Activated CD4-positive, alpha-beta T cell treated with anti-CD3 and anti-CD28 coated beads for 36 hours (primary cell): ENCODE measurements around the gene HAGHL. TPM values are rescaled to one million over a fixed set of nuclear protein-coding genes. Genes with fewer than 3 reads are reported as not detected.
A peak's percentile ranks its signal among the peaks of the same experiment; 100 is the strongest.

Experiments
- ATAC-seq: fragments of 200-7000 bp; cut with Tn5 transposase; one replicate; pipeline ENCODE4 v1.10.0; 2021; ENCODE audit warnings: mild to moderate bottlenecking, moderate library complexity
- CTCF ChIA-PET: fragments of 350-600 bp; sonication (Branson Sonifier 250); formaldehyde crosslinking; loops from one replicate; lab custom pipeline; 2021; ENCODE audit warnings: antibody characterized with exemption; lab: Charles Lee
- POLR2A ChIA-PET: fragments of 350-600 bp; sonication (Branson Sonifier 250); formaldehyde crosslinking; loops from one replicate; lab custom pipeline; 2021; ENCODE audit warnings: antibody characterized with exemption, inconsistent platforms; lab: Charles Lee
- DNase-seq: peaks from one replicate; pipeline ENCODE4 v3.0.0-alpha.2; 2020
- H3K27ac Mint-ChIP-seq: one replicate; pipeline ENCODE4 v1.8.0; 2021; ENCODE audit warnings: mixed read lengths
- H3K27me3 Mint-ChIP-seq: one replicate; pipeline ENCODE4 v1.8.0; 2021; ENCODE audit warnings: mixed read lengths
- H3K36me3 Mint-ChIP-seq: one replicate; pipeline ENCODE4 v1.8.0; 2021; ENCODE audit warnings: low read depth, mixed read lengths
- H3K4me1 Mint-ChIP-seq: one replicate; pipeline ENCODE4 v1.8.0; 2021; ENCODE audit warnings: mixed read lengths
- H3K4me3 Mint-ChIP-seq: one replicate; pipeline ENCODE4 v1.8.0; 2021; ENCODE audit warnings: mild to moderate bottlenecking, moderate library complexity, mixed read lengths
- H3K9me3 Mint-ChIP-seq: one replicate; pipeline ENCODE4 v1.8.0; 2021; ENCODE audit warnings: low read depth, mixed read lengths
- intact Hi-C, 2 experiments: fragments of 100-400 bp; cut with DNase I in 1 of 2; cut with micrococcal nuclease in 1 of 2; formaldehyde crosslinking; loops; one replicate each; pipeline versions ENCODE4 v1.14.2 to v1.15.1; 2022 to 2024; cut with DNase I, micrococcal nuclease
- total RNA-seq, 2 experiments: library from RNA; stranded (reverse); gene quantifications; one replicate each; pipeline ENCODE4 v1.2.3, GENCODE V29; 2021

Gene HAGHL, protein sequence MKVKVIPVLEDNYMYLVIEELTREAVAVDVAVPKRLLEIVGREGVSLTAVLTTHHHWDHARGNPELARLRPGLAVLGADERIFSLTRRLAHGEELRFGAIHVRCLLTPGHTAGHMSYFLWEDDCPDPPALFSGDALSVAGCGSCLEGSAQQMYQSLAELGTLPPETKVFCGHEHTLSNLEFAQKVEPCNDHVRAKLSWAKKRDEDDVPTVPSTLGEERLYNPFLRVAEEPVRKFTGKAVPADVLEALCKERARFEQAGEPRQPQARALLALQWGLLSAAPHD
- 10 to 100 TPM; 10.0 to 11.7 TPM for total RNA-seq

DNA sequence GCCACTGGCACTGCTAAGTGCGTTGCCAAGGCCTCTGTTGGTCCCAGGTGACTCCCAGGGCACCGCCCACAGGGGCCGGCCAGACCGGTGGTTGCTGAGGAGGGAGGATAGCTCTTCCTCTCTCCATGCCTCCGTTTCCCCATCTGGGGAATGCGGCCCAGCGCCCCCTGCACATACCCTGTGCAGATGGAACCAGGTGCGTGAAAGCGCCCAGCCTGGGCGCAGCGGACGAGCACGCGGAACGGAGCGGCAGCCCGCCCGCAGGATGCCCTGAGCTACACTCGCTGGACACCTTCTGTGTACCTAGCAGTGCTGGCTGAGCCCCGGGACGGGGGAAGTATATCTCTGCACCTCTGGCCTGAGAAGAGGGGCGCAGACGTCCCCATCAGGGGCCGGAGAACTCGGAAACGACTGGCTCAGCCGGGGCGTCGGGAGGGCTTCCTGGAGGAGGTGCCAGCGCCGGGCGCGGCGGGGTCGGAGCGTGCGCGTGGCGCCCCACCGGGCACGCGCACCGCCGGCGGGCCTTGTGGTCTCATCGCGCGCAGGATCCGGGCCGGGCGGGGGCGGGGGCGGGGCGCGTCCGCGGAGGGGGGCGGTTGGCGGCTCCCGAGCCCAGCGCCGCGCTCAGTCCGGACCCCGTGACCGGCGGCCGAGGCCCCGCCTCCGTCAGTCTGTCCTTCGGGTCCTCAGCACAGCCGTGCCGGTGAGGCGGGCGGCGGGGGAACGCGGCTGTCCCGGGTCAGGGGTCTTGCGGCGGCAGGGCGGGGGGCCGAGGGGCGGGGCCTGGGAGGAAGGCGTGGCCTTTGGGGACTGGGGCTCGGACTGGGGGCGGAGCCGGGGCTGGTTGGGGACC lies at the start of gene HAGHL, which contains the start of gene CCDC78:
HAGHL (plus strand) TSS at position 669 of the 853 bp plus-strand sequence. CDS start 404 bp downstream, outside the sequence.
CCDC78 (minus strand) TSS at position 6 of the 853 bp plus-strand sequence. CDS start 76 bp downstream, outside the sequence.
- Mint-ChIP-seq H3K27me3 (no peaks in the 10 kb centered on the region), H3K4me1 (peaks cover 6% of the 10 kb centered on the region), H3K4me3 (peak within 1 kb of the TSS; percentile 61), H3K36me3 (no peaks in the 10 kb centered on the region), H3K9me3 (no peaks in the 10 kb centered on the region), H3K27ac (no peak within 1 kb of the TSS)
- DNase-seq (peak; percentile 74), ATAC-seq (peak; percentile 31)
- intact Hi-C loops, result loop anchor here in 1 of 2 experiments (1.0 kb wide), 1 partner anchor 11 kb away; the partner anchor contains the start of gene METRN
- ChIA-PET POLR2A (interaction anchor here (1.3 kb wide), 1 partner anchor 11 kb away, joined by 4 read pairs; no protein-coding TSS in a partner anchor), CTCF (interaction anchor here (0.5 to 1.5 kb wide), 2 partner anchors 14 to 381 kb away, joined by 3 to 5 read pairs; no protein-coding TSS in a partner anchor)

DNA sequence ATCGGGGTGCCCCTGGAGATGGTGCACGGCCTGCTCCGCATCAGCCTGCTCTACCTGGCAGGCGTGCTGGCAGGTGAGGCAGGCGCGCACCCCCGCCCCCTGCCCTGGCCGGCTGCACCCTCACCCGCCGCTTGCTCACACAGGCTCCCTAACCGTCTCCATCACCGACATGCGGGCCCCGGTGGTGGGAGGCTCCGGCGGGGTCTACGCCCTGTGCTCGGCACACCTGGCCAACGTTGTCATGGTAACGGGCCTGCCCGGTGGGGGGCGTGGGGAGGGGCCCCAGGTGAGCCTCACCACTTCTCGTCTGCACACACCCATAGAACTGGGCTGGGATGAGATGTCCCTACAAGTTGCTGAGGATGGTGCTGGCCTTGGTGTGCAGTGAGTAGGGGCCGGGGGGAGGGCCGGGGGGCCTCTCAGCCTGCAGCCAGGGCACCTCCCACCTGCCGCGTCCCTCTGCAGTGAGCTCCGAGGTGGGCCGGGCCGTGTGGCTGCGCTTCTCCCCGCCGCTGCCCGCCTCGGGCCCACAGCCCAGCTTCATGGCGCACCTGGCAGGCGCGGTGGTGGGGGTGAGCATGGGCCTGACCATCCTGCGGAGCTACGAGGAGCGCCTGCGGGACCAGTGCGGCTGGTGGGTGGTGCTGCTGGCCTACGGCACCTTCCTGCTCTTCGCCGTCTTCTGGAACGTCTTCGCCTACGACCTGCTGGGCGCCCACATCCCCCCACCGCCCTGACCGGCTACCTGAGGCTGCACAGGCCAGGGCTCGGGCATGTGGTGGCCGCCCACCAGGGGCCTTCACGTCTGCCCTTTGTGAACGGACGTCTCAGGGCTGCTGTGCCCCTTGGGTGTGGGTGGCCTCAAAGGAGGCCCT lies 49.4 kb upstream of the HAGHL start:
- H3K27ac Mint-ChIP-seq, result no peak overlapping the region
- peaks cover 2% of the 10 kb centered on the region for H3K27me3 Mint-ChIP-seq
- ChIA-PET CTCF (no interaction called here), POLR2A (interaction anchor here (0.5 kb wide), 1 partner anchor 285 kb away, joined by 4 read pairs; no protein-coding TSS in a partner anchor)
- H3K4me1 Mint-ChIP-seq, result peaks cover 27% of the 10 kb centered on the region
- DNase-seq (no peak), ATAC-seq (no peak)
- H3K4me3 Mint-ChIP-seq, result no peak overlapping the region
- no peaks in the 10 kb centered on the region for H3K9me3 Mint-ChIP-seq
- intact Hi-C loops, result no loop called here
- peaks cover 18% of the 10 kb centered on the region for H3K36me3 Mint-ChIP-seq

DNA sequence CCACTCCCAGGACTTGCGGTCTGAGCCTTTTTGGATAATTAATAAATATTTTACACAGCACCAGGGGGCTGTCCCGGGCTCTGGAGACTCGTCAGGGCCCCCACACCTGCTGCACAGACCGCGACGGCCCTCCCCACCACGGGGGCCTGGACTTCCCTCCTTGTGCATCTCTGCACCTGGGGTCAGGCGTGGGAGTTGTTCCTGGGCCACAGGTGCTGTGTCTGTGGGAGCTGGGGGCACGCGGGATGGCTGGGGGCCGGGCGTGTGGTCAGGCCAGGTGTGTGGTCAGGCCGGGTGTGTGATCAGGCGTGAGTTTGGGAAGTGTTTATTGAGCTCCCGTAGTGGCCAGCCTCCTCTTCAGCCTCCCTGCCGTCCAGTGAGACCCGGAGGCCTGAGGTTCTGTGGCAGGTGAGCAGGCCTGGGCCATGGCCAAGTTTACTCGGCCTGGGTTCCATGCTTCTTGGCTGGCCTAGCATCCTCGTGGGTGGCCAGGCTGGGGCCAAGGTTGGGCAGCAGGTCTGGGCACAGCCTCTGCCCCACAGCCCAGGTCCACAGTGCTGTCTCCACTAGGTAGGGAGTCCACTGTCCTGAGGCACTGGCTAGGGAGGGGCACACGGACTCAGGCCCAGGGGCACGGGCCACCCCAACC lies 48.6 kb upstream of the HAGHL start:
- Mint-ChIP-seq H3K27ac (no peak overlapping the region), H3K9me3 (no peaks in the 10 kb centered on the region), H3K27me3 (peaks cover 2% of the 10 kb centered on the region), H3K4me1 (peaks cover 35% of the 10 kb centered on the region), H3K4me3 (no peak overlapping the region), H3K36me3 (peaks cover 18% of the 10 kb centered on the region)
- ChIA-PET POLR2A (interaction anchor here (1.0 kb wide), 1 partner anchor 110 kb away, joined by 4 read pairs; the partner anchor contains the start of genes CHTF18 and RPUSD1), CTCF (interaction anchor here (0.7 to 0.8 kb wide), 2 partner anchors 8 to 10 kb away, joined by 3 to 5 read pairs; partner anchors contain the start of gene RHOT2)
- DNase-seq (no peak), ATAC-seq (no peak)
- intact Hi-C loops, result no loop called here

DNA sequence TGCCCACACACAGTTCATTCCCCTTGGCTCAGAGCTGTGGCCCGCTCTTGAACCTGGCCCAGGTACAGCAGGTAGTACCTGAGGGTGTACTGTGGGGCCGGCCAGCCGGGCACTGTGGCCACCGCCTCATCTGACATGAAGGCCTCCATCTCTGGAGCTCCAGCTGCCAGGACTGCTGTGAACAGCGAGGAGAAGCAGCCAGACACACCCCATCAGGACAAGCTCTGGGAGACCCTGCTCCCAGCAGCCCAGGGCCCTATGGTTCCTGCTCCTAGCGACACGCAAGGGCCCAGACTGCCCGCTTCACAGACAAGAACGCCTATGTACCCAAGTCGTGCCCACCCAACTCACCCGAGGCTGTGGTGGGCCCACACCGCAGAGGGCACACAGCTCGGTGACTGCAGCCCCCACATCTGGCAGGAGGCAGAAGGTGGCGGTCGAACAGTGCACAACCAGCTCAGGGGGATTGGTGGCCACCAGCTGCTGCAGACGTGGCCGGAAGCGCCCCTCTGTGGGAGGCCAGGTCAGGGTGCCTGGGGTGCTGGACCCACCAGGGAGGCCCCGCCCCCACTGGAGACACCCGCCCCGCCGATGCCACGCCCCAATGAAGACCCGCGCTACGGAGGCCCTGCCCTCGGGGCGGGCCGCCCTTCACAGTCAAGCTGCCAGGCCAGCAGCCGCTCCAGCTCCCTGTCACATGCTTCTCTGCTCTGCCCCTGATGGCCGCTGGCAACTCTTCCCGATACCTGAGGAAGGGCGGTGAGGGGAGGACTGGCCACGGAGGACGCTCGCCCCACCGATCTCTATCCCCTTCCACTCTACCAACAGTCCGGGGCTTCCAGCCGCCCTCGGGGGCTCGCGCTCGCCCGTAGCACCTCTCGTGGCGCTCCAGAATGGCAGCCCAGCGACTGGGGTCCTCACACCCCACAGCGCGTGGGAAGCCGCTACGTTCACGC lies 47.8 kb upstream of the HAGHL start:
- H3K27me3 Mint-ChIP-seq, result peaks cover 2% of the 10 kb centered on the region
- peak overlapping the region; percentile 33 for H3K27ac Mint-ChIP-seq
- H3K4me3 Mint-ChIP-seq, result peak overlapping the region; percentile 76
- CTCF ChIA-PET, result interaction anchor here (0.7 to 0.8 kb wide), 2 partner anchors 9 to 11 kb away, joined by 3 to 5 read pairs; partner anchors contain the start of gene RHOT2
- ATAC-seq (peak; percentile 9), DNase-seq (peak; percentile 72)
- H3K9me3 Mint-ChIP-seq, result no peaks in the 10 kb centered on the region
- H3K4me1 Mint-ChIP-seq, result peaks cover 36% of the 10 kb centered on the region
- peaks cover 20% of the 10 kb centered on the region for H3K36me3 Mint-ChIP-seq
- POLR2A ChIA-PET, result interaction anchor here (1.0 kb wide), 2 partner anchors 109 to 741 kb away, joined by 3 to 4 read pairs; partner anchors contain the start of genes CHTF18, RPUSD1 and UQCC4
- intact Hi-C loops, result loop anchor here in 1 of 2 experiments (1.0 kb wide), 4 partner anchors 11 to 327 kb away; partner anchors contain the start of genes AXIN1, MCRIP2 and RHOT2

DNA sequence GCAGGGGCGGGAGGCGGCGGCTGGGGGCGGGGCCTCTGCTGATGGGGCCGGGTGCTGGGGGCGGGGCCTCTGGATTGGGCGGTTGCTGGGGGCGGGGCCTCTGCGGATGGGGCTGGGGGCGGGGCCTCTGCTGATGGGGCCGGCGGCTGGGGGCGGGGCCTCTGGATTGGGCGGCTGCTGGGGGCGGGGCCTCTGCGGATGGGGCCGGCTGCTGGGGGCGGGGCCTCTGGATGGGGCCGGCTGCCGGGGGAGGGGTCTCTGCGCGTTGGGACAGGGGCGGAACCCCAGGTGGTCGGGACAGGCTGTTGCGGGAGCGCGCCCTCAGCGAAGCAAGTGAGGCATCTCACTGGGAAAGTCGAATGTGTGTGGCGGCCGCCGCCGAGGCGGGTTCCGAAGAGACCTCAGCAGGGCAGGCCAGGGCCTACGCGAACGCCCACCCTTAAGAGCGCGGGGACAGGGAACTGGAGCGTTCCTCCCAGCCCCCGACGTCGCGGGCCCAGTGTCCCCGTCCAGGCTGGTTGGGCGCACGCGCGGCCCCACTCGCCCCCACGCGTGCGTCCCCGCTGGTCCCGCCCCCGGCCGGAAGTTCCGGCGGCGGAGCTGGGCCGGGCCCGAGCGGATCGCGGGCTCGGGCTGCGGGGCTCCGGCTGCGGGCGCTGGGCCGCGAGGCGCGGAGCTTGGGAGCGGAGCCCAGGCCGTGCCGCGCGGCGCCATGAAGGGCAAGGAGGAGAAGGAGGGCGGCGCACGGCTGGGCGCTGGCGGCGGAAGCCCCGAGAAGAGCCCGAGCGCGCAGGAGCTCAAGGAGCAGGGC lies 46.9 kb upstream of the HAGHL start, which contains the start of gene STUB1:
STUB1 (plus strand) TSS at position 597 of the 811 bp plus-strand sequence; CDS start at position 713, 116 bp downstream.
- peak; percentile 96 for DNase-seq
- ChIA-PET POLR2A (interaction anchor here (1.0 kb wide), 1 partner anchor 740 kb away, joined by 3 read pairs; the partner anchor contains the start of gene UQCC4), CTCF (no interaction called here)
- Mint-ChIP-seq H3K4me3 (peak within 1 kb of the TSS; percentile 76), H3K36me3 (peaks cover 21% of the 10 kb centered on the region), H3K27me3 (peaks cover 2% of the 10 kb centered on the region), H3K9me3 (no peaks in the 10 kb centered on the region), H3K27ac (peak within 1 kb of the TSS; percentile 73), H3K4me1 (peaks cover 37% of the 10 kb centered on the region)
- intact Hi-C loops, result loop anchor here (1.0 to 5.0 kb wide), 16 partner anchors 10 to 1092 kb away; partner anchors contain the start of genes METTL26 (in 2 of the 2), ANTKMT (in 1 of the 2), AXIN1 (in 1 of the 2) and CAPN15 (in 1 of the 2)
- ATAC-seq, result peak; percentile 52

DNA sequence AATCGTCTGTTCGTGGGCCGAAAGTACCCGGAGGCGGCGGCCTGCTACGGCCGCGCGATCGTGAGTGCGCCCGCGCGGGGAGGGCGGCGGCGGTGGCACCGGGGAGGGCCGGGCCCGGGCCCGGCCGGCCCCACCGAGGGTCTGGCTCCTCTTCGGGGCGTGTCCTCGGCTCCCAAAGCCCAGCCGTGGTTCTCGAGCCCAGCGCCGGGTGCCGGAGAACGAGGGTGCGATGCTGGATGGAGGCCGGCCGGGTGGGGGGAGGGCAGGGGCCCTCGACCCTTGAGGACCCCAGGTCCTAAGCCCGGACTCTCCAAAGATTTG lies 46.3 kb upstream of the HAGHL start:
- H3K4me3 Mint-ChIP-seq, result peak overlapping the region; percentile 76
- no peak for ATAC-seq
- no peaks in the 10 kb centered on the region for H3K9me3 Mint-ChIP-seq
- peaks cover 24% of the 10 kb centered on the region for H3K36me3 Mint-ChIP-seq
- DNase-seq, result no peak
- ChIA-PET POLR2A (no interaction called here), CTCF (interaction anchor here (1.0 kb wide), 1 partner anchor 37 kb away, joined by 4 read pairs; no protein-coding TSS in a partner anchor)
- H3K4me1 Mint-ChIP-seq, result peaks cover 35% of the 10 kb centered on the region
- peak overlapping the region; percentile 47 for H3K27ac Mint-ChIP-seq
- intact Hi-C loops, result loop anchor here (1.0 to 5.0 kb wide), 12 partner anchors 10 to 1092 kb away; partner anchors contain the start of genes METTL26 (in 2 of the 2), ANTKMT (in 1 of the 2), CAPN15 (in 1 of the 2) and CHTF18 (in 1 of the 2)
- no peaks in the 10 kb centered on the region for H3K27me3 Mint-ChIP-seq

DNA sequence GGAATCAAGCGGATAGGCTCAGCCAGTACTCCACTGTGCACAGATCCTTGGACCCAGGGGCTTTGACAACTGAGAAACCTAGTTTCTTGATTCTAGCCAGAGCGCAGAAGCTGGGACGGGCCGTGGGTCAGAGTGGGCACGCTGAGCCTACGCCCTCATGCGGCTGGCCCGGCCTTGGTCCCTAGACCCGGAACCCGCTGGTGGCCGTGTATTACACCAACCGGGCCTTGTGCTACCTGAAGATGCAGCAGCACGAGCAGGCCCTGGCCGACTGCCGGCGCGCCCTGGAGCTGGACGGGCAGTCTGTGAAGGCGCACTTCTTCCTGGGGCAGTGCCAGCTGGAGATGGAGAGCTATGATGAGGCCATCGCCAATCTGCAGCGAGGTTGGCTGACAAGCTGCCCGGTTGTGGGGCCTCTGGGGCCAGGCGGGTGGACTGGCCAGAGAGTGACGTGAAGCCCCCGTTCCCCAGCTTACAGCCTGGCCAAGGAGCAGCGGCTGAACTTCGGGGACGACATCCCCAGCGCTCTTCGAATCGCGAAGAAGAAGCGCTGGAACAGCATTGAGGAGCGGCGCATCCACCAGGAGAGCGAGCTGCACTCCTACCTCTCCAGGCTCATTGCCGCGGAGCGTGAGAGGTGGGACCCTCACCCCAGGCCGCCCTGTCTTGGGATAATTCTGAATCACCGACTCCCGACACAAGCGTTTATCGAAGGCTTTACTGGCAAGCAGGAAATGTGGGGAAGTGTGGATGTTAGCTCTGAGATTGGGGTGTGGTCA lies 45.8 kb upstream of the HAGHL start:
- POLR2A ChIA-PET, result no interaction called here
- intact Hi-C loops, result loop anchor here (1.0 to 5.0 kb wide), 12 partner anchors 9 to 1091 kb away; partner anchors contain the start of genes METTL26 (in 2 of the 2), ANTKMT (in 1 of the 2), CAPN15 (in 1 of the 2) and CHTF18 (in 1 of the 2)
- CTCF ChIA-PET, result interaction anchor here (0.6 to 1.0 kb wide), 2 partner anchors 38 to 59 kb away, joined by 4 read pairs; no protein-coding TSS in a partner anchor
- no peaks in the 10 kb centered on the region for H3K27me3 Mint-ChIP-seq
- peaks cover 28% of the 10 kb centered on the region for H3K36me3 Mint-ChIP-seq
- H3K9me3 Mint-ChIP-seq, result no peaks in the 10 kb centered on the region
- peaks cover 36% of the 10 kb centered on the region for H3K4me1 Mint-ChIP-seq
- ATAC-seq (no peak), DNase-seq (peak; percentile 40)
- peak overlapping the region; percentile 47 for H3K27ac Mint-ChIP-seq
- H3K4me3 Mint-ChIP-seq, result peak overlapping the region; percentile 76
